HG03103 (cell line): ENCODE data around the gene OCA2.
"Not testable (repeated sequence)": the region's sequence is repeated elsewhere in the genome, so short reads cannot be mapped to it uniquely, and the experiment has no call there.

Experiments
- ATAC-seq: cut with Tn5 transposase; IDR thresholded peaks from one replicate; pipeline ENCODE4 v1.9.1; 2021; ENCODE audit warnings: low read depth; ENCODE audit not compliant: unreplicated experiment

The OCA2 gene

DNA sequence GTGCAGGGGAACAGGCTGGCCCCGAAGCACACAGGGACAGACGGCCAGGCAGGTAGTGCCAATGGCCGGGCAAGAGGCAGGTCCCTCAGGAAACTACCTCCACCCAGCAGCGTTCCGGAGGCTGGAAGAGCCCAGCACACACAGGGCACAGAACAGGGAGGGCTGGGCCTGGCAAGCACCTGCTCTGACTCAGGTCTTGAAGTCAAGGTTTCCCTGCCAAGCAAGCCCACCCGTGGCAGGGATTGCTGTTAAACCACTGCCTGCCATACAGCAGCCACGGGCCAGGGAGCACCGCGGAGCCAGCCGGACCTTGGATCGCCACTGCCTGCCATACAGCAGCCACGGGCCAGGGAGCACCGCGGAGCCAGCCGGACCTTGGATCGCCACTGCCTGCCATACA lies 22.5 kb upstream of the OCA2 start:
- ATAC-seq, result not testable (repeated sequence)

DNA sequence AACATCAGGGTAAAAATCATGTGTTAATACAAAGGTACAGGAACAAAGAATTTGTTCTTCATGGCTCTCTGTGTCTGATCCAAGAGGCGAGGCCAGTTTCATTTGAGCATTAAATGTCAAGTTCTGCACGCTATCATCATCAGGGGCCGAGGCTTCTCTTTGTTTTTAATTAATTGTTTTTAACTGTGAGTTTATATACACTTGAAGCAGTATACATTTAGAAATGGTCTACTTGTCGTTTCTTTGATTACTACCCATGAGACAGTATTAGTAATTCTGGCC lies 21.2 kb upstream of the OCA2 start:
- ATAC-seq, result no peak

DNA sequence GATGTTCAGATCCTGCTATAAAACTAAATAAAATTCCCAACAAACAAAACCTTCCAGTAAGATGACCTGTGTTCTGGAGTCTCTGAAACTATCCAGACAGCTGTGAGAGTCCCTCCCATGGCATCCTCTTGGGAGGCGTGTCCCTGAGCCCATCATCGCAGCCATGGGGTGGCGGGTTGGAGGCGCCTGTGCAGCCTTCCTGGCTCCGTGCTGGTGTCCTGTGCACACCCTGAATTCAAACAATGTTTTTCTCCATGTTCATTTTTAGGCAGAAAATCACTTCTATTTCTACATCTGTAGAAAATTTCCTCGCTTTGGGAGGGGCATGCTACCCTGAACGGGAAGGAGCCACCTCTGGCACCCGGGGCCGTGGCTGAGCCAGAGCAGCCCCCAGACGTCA lies 19.4 kb upstream of the OCA2 start:
- ATAC-seq, result no peak

DNA sequence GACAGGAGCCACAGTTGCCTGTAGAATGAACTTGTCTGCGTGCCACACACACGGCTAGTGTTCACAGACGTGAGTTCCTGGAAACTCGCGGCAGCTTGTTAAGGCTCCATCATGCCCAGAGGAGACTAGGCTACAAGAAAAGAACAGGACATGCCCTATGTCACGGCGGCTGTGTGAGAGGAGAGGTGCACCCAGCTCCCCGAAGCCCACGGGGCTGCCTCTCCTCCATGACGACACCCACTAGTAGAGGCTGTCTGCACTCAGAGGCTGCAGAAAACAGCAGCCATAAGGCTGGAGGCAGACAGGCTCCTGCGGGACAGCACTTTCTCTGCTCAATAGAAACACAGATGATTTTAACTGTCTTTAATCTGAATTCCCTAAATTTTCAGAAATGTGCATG lies 19.0 kb upstream of the OCA2 start:
- ATAC-seq, result no peak

DNA sequence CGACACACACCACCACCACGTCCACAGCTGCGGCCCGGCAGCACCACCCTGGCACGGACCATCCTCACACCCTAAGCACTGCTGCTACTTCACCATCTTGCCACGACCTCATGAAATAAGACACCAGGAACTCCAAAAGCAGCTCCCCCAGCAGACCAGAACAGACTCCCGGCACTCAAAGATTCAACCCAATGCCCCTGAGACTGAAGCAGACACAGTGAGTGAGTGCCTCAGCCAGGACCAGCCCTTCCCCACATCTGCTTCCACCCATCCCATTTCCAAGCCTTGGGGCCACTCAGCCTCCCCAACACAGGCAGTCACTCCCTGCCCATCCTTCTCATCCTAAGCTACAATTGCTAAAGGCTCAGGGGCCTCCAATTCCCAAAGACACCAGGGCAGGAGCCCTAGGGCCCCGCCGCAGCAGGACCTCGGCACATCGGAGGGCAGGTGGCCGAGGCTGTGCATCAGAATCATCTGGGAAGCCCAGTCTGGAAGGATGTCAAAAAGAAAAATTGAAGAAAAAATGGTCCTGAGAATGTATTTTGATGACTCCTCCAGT lies 18.4 kb upstream of the OCA2 start:
- no peak for ATAC-seq

DNA sequence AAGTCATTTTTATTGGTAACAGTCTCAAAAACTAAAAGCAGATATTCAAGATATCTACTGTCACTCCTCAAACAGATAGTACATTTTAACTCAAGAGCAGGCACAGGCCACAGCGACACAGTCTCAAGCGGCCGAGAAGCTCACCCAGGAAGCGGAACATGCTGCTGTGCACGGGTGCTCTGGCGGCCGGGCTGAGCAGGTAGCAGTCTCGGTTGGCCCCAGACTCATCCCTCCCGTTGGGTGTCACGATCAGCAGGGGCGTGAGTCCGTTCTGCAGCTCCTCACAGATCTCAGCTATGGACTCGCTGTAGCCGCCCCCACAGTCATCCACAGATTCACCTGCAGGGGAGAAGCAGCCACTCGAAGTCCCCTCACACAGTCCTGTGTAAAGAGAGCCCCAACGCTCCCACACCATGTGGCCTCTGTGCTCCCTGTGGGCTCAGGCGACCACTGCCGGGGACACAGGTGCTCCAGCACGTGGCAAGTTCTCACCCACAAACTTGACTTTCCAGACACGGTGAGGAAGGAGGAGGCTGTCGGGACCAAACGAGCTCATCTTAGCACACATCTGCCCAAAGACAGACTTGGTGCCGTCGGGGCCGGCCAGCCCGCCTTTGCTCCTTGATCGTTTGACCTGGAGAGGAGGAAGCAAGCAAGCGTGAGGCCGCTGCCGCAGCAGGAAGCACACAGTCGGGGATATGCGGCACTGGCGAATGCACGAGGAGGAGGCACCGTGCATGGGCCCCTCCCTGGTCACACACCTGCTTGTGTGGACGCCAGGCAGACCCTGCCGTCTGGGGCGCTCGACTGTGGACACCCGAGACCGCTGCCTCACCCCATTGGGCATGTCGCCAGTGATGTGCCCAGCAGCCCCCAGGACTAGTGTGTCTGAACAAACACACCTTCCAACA lies 17.7 kb upstream of the OCA2 start:
- no peak for ATAC-seq

DNA sequence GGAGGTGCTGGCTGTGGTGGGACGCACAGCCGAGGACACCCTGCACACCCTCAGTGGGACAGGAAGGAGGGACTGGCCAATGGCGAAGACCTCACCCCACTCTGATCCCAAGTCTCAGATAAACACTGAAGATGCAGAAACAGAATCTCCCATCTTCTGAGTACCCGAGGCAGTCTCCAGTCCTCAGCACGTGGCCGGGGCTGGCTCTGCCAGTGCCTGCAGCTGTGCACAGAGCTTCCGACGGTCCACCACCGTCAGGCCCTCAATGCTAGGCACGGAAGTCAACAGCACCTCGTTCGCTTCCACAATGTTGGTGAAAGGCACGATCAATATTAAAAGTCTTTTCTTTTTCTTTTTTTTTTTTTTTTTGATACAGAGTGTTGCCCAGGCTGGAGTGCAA lies 16.8 kb upstream of the OCA2 start:
- no peak for ATAC-seq

DNA sequence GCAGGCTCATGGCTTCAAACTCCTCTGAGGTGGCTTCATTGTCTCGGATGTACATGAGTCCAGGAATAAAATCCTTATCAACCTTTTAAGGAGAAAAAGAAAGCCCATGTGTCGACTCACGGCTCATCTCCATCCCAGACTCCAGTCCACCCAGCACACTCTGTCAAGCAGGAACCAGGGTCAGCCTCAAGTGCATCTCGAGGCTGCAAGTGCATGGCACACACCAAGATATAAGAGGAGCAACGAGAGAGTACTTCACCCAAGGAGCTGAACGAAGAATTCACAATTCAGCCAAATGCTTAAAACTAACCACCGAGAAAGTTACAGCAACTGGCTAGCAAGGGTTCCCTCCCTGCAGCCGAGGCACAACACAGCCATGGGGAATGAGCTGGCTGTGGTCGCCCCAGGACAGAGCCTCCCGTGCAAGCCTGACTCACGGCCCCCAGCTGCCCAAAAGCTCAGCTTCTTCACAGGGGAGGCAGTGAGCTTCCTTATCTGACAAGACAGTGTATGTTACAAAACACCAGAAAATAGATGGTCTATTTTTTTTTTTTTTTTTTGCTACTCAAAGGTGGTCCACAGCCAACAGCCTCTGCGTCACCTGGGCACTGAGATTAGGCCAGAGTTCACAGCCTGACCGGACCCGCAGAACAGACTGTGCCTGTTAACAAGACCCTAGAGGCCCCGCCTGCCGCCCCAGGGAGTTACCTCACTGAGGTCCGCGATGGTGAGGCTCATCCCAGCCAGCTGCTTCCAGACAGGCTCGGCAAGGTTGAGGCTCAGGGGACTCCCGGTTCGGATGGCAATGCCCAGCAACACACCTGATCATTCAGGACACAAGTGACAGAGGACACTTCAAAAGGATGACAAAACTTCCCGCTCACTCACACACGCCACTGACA lies 15.9 kb upstream of the OCA2 start:
- no peak for ATAC-seq

DNA sequence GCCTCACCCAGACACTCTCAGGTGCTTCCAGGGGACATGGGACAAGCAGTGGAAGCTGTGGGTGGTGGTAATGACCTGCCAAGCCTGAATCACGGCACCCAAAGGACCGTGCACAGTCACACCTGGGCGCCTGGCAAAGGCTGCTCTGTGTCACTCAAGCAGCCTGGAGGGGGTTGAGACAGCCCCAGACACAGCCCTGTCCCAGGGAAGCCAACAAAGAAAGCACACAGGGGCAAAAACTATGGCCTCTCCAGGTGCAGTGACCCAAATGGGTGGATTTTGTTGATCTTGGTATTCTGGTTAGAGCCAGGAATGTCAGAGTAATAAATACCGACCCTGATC lies 15.0 kb upstream of the OCA2 start:
- ATAC-seq, result no peak

DNA sequence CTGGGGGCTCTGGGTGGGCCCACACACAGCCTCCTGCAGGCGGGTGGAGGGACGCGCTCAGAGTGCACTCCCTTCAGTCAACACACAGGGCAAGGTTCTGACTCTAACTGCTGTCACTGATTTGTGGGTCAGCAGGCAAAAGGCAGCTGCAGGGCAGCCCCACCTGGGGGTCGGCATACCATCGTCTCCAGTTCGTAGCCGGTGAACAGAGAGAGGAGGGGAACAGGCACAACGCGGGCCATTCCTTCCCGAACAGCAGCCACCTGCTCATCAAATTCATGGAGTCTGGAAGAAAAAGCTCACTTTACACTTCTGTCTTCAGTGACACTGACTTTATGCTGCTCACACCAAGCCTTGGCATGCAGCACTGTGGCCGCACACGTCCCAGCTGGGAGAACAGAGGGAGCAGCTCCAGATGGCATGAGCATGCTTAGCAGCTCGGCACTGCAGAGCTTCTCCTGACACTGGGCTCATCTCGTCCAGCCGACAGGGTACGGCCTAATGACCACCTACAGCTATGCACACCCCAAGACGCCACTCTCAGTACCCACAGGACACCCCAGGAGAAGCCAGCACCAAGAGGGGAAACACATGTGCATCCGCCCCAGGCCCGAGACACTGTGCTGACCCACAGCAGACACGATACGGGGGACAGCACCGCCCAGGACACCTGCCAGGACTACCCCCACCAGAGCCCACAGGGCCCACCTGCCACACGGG lies 14.4 kb upstream of the OCA2 start:
- no peak for ATAC-seq

DNA sequence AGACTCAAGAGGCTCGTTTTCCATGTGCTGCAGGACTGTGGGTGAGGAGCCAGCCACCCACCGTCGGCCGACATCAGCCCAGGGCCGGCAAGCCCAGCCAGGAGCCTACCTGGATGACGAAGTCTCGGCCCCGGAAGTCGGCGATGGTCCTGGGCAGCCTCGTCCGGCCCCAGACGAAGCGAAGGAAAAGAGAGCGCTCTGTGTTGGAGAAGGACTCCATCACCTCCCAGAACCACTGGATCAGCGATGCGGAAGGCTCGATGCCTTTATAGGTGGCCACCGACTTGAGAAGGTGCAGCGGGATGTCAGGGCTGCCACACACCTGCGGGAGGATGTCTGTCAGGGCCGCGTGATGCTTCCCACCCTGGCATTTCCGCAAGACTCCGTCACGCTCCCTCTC lies 13.8 kb upstream of the OCA2 start:
- no peak for ATAC-seq

DNA sequence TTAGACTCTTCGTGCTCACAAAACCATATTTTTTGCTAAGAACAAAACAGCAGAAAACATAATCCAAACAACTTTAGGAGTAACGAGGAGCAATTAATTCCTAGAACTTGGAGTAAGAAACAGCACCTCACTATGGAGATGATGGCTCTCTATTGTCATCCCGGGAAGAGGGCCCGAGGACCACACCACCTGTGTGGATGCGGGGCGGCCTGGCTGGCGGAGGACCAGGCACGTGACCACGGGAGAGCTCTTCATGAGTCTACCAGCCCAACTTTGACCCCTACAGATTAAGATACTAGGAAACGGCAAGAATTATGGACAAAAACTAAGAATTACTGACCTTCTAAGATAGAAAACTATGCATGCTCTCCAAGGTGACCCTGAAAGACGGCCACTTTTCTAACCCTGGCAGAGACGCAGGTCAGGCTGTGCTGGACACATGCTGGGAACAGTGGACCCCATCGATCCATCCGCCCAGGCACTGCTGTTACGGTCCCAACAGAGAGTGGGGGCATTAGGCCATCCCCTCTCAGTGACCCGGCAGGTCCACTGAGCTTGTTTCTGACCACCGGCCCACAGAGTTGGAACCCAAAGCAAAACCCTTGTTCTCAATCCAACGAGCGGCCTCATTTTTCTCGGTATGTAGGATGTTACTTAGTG lies 13.1 kb upstream of the OCA2 start:
- ATAC-seq, result no peak

DNA sequence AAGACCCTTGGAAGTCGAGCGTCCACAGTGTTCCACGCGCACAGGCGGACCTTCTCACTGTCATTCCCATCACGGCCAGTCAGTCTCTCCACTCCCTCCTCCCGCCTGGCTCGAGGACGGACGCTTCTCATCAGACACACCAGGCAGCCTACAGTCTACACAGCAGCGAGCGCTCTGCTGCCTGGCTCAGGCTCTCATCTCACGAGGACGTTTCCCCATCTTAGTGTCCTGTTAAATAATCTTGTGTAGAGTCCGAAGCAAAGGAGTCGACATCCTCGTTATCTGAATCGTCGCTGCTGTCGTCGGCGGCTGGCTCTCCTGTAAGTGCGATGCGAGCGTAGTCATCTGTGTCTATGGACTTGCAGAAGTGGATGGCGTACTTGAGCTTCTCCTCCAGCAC lies 12.4 kb upstream of the OCA2 start:
- no peak for ATAC-seq

DNA sequence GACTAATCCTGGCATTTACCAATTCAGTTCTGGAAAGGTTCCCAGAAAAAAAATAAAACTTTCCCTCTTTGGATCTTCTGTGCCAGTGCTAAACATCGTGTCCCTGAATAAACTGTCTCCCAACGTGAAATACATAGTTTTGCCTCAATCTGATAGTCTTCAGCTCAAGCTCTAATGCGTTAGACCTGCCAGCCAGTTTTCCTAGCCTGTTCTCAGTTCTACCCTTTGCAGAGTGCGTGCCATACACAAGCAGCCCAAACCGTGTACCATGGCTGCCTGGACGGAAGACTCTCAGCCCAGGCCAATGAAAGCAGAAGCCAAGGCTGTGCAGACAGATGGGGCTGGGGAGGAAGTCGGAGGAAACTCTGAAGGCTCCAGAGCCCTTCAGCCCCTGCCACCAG lies 11.4 kb upstream of the OCA2 start:
- ATAC-seq, result no peak

DNA sequence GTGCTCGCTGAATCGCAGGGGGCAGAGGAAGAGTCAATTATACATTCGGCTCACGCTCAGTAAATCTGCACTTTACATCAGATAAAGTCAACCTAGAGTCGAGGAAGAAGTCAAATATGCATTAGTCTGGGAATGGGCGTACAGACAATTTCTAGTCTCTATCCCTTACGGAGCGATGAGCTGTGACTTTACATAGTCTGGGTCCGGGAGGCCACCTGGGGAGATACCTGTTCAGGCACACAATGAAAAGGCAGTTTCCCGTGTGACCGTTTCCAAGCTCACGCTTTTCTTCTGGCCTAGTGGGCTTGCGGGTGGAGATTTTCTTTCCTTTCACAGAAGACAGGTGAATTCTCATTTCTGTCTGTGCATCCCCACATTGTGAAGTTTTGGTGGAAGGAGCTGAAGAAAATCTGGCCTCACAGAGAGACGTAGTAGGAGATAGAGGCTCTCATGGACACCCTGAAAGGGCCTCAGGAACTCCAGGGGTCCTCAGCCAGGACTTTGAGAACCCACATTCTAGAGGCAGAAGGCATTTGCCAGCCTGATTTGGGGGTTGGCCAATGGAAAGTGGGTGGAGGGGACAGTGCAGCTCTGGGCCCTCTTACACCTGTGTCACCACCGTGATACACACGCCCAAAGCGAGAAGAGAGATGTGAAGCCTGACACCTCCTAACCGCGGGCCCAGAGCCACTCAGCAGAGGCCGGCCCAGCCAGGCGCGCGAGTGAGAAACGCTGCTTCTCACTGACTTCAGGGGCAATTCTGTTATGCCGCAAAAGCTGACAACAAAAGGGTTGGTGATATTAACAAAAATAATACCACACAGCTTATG lies 10.7 kb upstream of the OCA2 start:
- ATAC-seq, result no peak

DNA sequence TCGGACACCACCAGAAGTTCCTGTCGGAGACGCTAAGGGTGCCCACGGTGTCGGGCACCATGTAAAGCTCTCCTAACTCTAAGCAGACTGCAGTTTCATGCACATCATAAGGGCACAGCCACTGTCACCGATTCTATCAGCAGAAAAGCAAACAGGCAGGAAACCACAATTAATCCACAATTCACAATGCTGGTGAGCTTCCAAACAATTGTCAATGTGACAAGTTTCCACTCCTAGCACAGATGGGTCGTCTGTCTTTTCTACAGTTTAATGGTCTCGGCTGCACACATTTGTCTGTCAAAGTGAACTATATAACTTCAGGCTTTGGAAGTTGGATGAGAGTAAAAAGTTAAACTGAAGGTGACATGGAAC lies 8.8 kb upstream of the OCA2 start:
- no peak for ATAC-seq

DNA sequence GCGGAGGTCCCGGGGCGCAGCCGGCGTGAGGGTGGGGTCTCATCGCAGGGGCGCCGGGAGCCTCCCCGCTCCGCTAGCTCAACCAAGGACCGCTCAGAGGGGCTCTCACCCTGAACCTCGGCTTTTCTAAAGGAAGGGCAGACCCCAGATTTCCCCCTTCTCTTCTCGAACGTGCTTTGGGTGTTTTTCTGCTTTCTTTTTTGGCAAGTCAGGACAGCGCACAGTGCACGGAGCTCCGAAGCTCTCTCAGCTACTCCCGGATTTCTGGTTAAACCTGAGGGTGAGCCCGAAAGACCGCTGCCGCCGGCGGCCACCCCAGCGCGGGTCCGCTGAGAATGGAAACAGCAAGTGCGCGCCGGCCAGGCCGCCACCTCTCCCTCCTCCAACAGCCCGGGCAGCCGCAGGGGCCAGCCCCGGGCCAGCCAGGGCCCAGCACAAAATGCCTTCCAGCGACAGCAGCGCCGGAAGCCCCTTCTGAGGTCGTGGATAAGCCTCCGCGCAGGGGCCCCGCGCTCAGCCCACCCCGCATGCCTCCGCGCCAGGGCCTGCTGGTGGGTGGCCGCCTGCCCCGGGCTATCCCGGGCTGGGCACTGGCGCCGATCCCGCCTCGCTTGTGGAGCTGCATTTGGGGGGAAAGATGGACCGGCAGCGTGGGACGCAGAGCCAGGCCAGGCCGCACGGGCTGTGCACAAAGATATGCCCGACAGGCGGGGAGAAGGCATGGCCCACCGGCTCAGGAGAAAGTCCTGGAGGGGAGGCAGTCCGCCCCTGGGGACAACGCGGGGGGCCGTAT lies 8.2 kb upstream of the OCA2 start:
- no peak for ATAC-seq

DNA sequence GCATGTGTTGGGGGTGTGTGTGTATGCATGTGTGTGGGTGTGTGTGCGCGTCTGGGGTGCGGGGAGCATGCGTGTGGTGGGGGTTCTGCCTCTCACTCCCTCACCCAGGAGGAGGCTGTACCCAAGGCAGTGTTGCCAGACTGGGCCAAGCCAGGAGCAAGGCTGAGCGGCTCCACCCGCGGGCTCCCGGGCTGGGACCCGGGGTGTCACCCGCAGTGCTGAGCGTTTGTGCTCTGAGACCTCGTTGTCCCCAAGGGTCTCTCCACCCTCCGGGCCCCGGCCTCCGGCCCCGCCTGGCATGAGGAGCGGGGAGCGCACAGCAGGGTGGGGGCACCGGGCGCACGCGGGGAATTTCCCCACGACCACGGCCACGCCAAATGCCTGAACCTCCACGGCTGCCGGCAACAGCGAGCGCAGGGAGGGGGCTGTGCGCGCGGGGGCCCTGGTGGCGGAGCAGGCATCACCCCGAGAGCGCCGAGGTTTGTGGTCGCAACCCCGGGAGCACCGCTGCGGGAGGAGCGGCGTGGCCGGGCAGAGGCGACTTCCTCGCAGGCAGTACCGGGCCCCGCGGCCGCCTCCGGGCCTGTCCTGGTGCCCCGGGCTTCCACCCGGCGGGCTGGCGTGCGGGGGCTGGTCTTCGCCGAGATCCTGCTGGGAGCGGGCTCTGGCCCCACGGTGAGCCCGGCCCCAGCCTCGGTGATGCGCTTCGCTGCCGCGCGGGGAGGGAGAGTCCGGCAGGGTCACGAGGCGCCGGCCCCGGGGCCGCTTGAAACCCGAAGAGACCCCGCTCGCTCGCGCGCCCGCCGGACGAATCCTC lies 7.4 kb upstream of the OCA2 start:
- no peak for ATAC-seq
